Mucosa of descending colon (tissue), 3 donors: ENCODE results near the gene LAMTOR5. TPM values are rescaled to one million over a fixed set of nuclear protein-coding genes. Genes with fewer than 3 reads are reported as not detected.

Experiments used
- ATAC-seq: fragments of 200-7000 bp; cut with Tn5 transposase; one replicate; pipeline ENCODE4 v1.9.1; 2020; ENCODE audit warnings: mild to moderate bottlenecking, moderate library complexity
- DNase-seq, 3 donors: peaks; one replicate each; pipeline ENCODE4 v3.0.0-alpha.2; 2020
- H3K36me3 ChIP-seq: fragments of 200-600 bp; one replicate; pipeline ENCODE4 v1.8.0; 2021; ENCODE audit warnings: low read depth, mild to moderate bottlenecking
- H3K4me1 ChIP-seq: fragments of 200-600 bp; one replicate; pipeline ENCODE4 v1.8.0; 2021; ENCODE audit warnings: low read depth, mild to moderate bottlenecking
- H3K4me3 ChIP-seq: fragments of 200-600 bp; one replicate; pipeline ENCODE4 v1.8.0; 2021; ENCODE audit warnings: mild to moderate bottlenecking
- H3K9me3 ChIP-seq: fragments of 200-600 bp; one replicate; pipeline ENCODE4 v1.8.0; 2021; ENCODE audit warnings: mild to moderate bottlenecking
- CTCF ChIP-seq: fragments of 200-600 bp; IDR thresholded peaks from one replicate; pipeline ENCODE4 v1.8.0; 2022; ENCODE audit warnings: antibody characterized with exemption, mild to moderate bottlenecking
- intact Hi-C, 2 donors: fragments of 100-400 bp; cut with DNase I in 1 of 2; cut with micrococcal nuclease in 1 of 2; formaldehyde crosslinking; loops; one replicate each; pipeline versions ENCODE4 v1.11.0 to v1.11.1; 2022; cut with DNase I, micrococcal nuclease
- total RNA-seq, 3 donors: library from RNA; stranded (reverse); fragmentation: NEBNext Ultra II Directional in 2 of 3; extraction: Animal tissue kit (Norgen Biotek cat#: 25700) in 2 of 3; gene quantifications; one replicate each; pipeline versions ENCODE4 v1.2.1 to v1.2.4, GENCODE V29; 2021 to 2023
- donor health status: DM: no; HTN: no; CAD: no; lungs with moderate emphysema.
- donor health status: DM: no; HTN: no; CAD: no.
- donor health status: DM: no; HTN: yes; CAD: no.

Gene LAMTOR5
- total RNA-seq, 3 donors from 2014 or later, result 95.3 to 114 (median 108) TPM

- H3K4me1 ChIP-seq, result peaks cover 15% of the 10 kb centered on the region
- no peak overlapping the region for H3K4me3 ChIP-seq
- no peaks in the 10 kb centered on the region for H3K9me3 ChIP-seq
- H3K36me3 ChIP-seq, result no peaks in the 10 kb centered on the region
- TF ChIP-seq CTCF, result no peak
- intact Hi-C loops, result no loop called here
- no peak for ATAC-seq
- no peak for DNase-seq
Measured at GRCh38 chr1:110390096-110390495, 17.4 kb downstream of the LAMTOR5 start.

GRCh38 chr1:110387048-110387754 lies 20.3 kb downstream of the LAMTOR5 start:
- Histone ChIP-seq H3K4me3 (no peak overlapping the region), H3K36me3 (no peaks in the 10 kb centered on the region), H3K9me3 (no peaks in the 10 kb centered on the region), H3K4me1 (no peaks in the 10 kb centered on the region)
- TF ChIP-seq CTCF, result no peak
- no peak for ATAC-seq
- DNase-seq, result no peak
- intact Hi-C loops, result no loop called here

GRCh38 chr1:110385369-110385768 lies 22.1 kb downstream of the LAMTOR5 start:
- DNase-seq (no peak), ATAC-seq (no peak)
- Histone ChIP-seq H3K36me3 (no peaks in the 10 kb centered on the region), H3K4me3 (no peak overlapping the region), H3K4me1 (no peaks in the 10 kb centered on the region), H3K9me3 (no peaks in the 10 kb centered on the region)
- TF ChIP-seq CTCF, result no peak
- intact Hi-C loops, result no loop called here

GRCh38 chr1:110384581-110385321 lies 22.7 kb downstream of the LAMTOR5 start:
- Histone ChIP-seq H3K9me3 (no peaks in the 10 kb centered on the region), H3K4me1 (no peaks in the 10 kb centered on the region), H3K36me3 (no peaks in the 10 kb centered on the region), H3K4me3 (no peak overlapping the region)
- TF ChIP-seq CTCF, result no peak
- ATAC-seq, result peak; percentile 99
- DNase-seq, result peak in 2 of 3 donors; percentile 50 to 79
- intact Hi-C loops, result no loop called here

GRCh38 chr1:110383251-110383990 lies 24.1 kb downstream of the LAMTOR5 start:
- H3K4me1 ChIP-seq, result no peaks in the 10 kb centered on the region
- H3K4me3 ChIP-seq, result no peak overlapping the region
- no peak for TF ChIP-seq CTCF
- H3K36me3 ChIP-seq, result no peaks in the 10 kb centered on the region
- no peak for ATAC-seq
- no peak for DNase-seq
- intact Hi-C loops, result no loop called here
- H3K9me3 ChIP-seq, result no peaks in the 10 kb centered on the region
